Transverse colon (tissue), 4 donors: ENCODE data around the gene SPINK6. TPM values are rescaled to one million over a fixed set of nuclear protein-coding genes. Genes with fewer than 3 reads are reported as not detected.

Experiments
- DNase-seq: peaks from one replicate; pipeline ENCODE4 v3.0.0-alpha.2; 2019
- H3K27ac ChIP-seq, 4 donors: fragments of 200-600 bp; sonication (generic); 2 replicates each; pipeline ENCODE4 v1.5.1; 2016 to 2018; ENCODE audit warnings: inconsistent platforms in 4 of 4
- H3K27me3 ChIP-seq: fragments of 200-600 bp; sonication (generic); 2 replicates; pipeline ENCODE4 v1.5.1; 2017; ENCODE audit warnings: inconsistent platforms
- H3K36me3 ChIP-seq, 4 donors: fragments of 200-600 bp; sonication (generic); 2 replicates each; pipeline ENCODE4 v1.5.1; 2017 to 2019; ENCODE audit warnings: inconsistent platforms in 4 of 4
- H3K4me1 ChIP-seq, 4 donors: fragments of 200-600 bp; sonication (generic); 2 replicates each; pipeline ENCODE4 v1.5.1; 2017 to 2020; ENCODE audit warnings: inconsistent platforms in 4 of 4
- H3K4me3 ChIP-seq, 4 donors: fragments of 200-600 bp; sonication (generic); 1 replicate in 1 of 4; 2 replicates in 3 of 4; pipeline versions ENCODE4 v1.5.1 to v1.6.1; 2017 to 2019; ENCODE audit warnings: inconsistent platforms in 4 of 4
- H3K9me3 ChIP-seq, 2 donors: fragments of 200-600 bp; sonication (generic); 2 replicates each; pipeline ENCODE4 v1.5.1; 2017 to 2019; ENCODE audit warnings: inconsistent platforms in 2 of 2
- CTCF ChIP-seq, 5 experiments: fragments of 200-600 bp in 3 of 5; fragments of 450-650 bp in 2 of 5; sonication (generic) in 3 of 5; IDR thresholded peaks; 1 replicate in 2 of 5; 2 replicates in 3 of 5; pipeline ENCODE4 v1.5.1; 2016 to 2017; ENCODE audit warnings: antibody characterized with exemption in 5 of 5, inconsistent platforms in 3 of 5, mild to moderate bottlenecking in 2 of 5, moderate library complexity in 1 of 5
- EP300 ChIP-seq: sonication (generic); formaldehyde crosslinking; IDR thresholded peaks from one replicate; pipeline ENCODE4 v1.6.1; 2017; ENCODE audit warnings: antibody characterized with exemption, low read depth
- POLR2A ChIP-seq: fragments of 450-650 bp; IDR thresholded peaks from one replicate; pipeline ENCODE4 v1.6.1; 2016; ENCODE audit warnings: antibody characterized with exemption, mild to moderate bottlenecking, moderate library complexity
- POLR2AphosphoS5 ChIP-seq, 3 donors: sonication (generic); formaldehyde crosslinking; IDR thresholded peaks; one replicate each; pipeline ENCODE4 v1.6.1; 2016; ENCODE audit warnings: antibody characterized with exemption in 3 of 3
- WGBS, 2 donors: methylation state at CpG; one replicate each; pipeline ENCODE4 v1.1.5; 2018; ENCODE audit warnings: low coverage in 1 of 2; 5-methylcytosine and 5-hydroxymethylcytosine counted together
- in situ Hi-C, 4 donors: fragments of 200-750 bp; cut with MboI; loops; one replicate each; pipeline versions ENCODE4 v1.15.0 to v1.15.1; 2017; ENCODE audit warnings: low sequenced_read_pairs in 3 of 4, low pct_ligation_motif_present in 1 of 4, low pct_unique_long_range_greater_than_20kb in 1 of 4
- intact Hi-C: fragments of 100-400 bp; cut with DNase I; formaldehyde crosslinking; loops from one replicate; pipeline ENCODE4 v1.15.1; 2023; ENCODE audit warnings: low total_unique reads
- total RNA-seq, 4 donors: library from RNA; depleted of rRNA; stranded (reverse); fragments of >200 nt; gene quantifications; one replicate each; pipeline ENCODE4 v1.1.0, GENCODE V29; 2016

Gene SPINK6
- total RNA-seq, 4 donors from 2014 or later: not detected

- intact Hi-C loops: loop anchor here (10.0 kb wide), 2 partner anchors 198 to 558 kb away; no protein-coding TSS in a partner anchor
- Histone ChIP-seq H3K4me1 (no peaks in the 10 kb centered on the region), H3K27ac (no peak overlapping the region), H3K9me3 (no peaks in the 10 kb centered on the region), H3K27me3 (no peaks in the 10 kb centered on the region), H3K4me3 (no peak overlapping the region), H3K36me3 (no peaks in the 10 kb centered on the region)
- in situ Hi-C loops: loop anchor here (25.0 kb wide), 4 partner anchors 185 to 860 kb away; no protein-coding TSS in a partner anchor
- DNase-seq: no peak
- TF ChIP-seq POLR2AphosphoS5 (IDR thresholded peaks at IDR 0.05) (no peak), EP300 (no peak), CTCF (IDR thresholded peaks at IDR 0.05) (no peak), POLR2A (no peak)
- 50 to 67% methylated on average over 1 of the region's 1 CpG for WGBS, 2 donors
These were observed 25.6 kb upstream of the SPINK6 start for GRCh38 chr5:148177207-148177606.

GRCh38 chr5:148179234-148179824 is 23.5 kb upstream of the SPINK6 start:
- DNase-seq: no peak
- Histone ChIP-seq H3K9me3 (no peaks in the 10 kb centered on the region), H3K27me3 (no peaks in the 10 kb centered on the region), H3K36me3 (no peaks in the 10 kb centered on the region), H3K4me1 (no peaks in the 10 kb centered on the region), H3K27ac (no peak overlapping the region), H3K4me3 (no peak overlapping the region)
- in situ Hi-C loops: loop anchor here (25.0 kb wide), 4 partner anchors 183 to 858 kb away; no protein-coding TSS in a partner anchor
- TF ChIP-seq POLR2A (no peak), EP300 (no peak), CTCF (IDR thresholded peaks at IDR 0.05) (peak; percentile 57 to 72 (median 63)), POLR2AphosphoS5 (IDR thresholded peaks at IDR 0.05) (no peak)
- 37 to 38% methylated on average over 3 of the region's 3 CpGs for WGBS, 2 donors
- intact Hi-C loops: loop anchor here (10.0 kb wide), 2 partner anchors 195 to 555 kb away; no protein-coding TSS in a partner anchor

GRCh38 chr5:148186248-148187003 is 16.4 kb upstream of the SPINK6 start:
- in situ Hi-C loops: loop anchor here (10.0 to 25.0 kb wide), 6 partner anchors 176 to 851 kb away; no protein-coding TSS in a partner anchor

More at GRCh38 chr5:148186248-148187003, 16.4 kb upstream of the SPINK6 start:
- Histone ChIP-seq H3K27me3 (no peaks in the 10 kb centered on the region), H3K36me3 (no peaks in the 10 kb centered on the region), H3K4me1 (no peaks in the 10 kb centered on the region), H3K9me3 (no peaks in the 10 kb centered on the region), H3K27ac (no peak overlapping the region), H3K4me3 (no peak overlapping the region)
- intact Hi-C loops: no loop called here
- TF ChIP-seq EP300: no peak
- TF ChIP-seq POLR2AphosphoS5 (IDR thresholded peaks at IDR 0.05): no peak
- no peak for TF ChIP-seq CTCF (IDR thresholded peaks at IDR 0.05)
- no peak for TF ChIP-seq POLR2A
- 67 to 75% methylated on average over 3 of the region's 3 CpGs for WGBS, 2 donors
- DNase-seq: no peak
